Psoas muscle (tissue), 8 donors: Measurements from ENCODE around the gene FAM184B. TPM values are rescaled to one million over a fixed set of nuclear protein-coding genes. Genes with fewer than 3 reads are reported as not detected.

Experiments
- ATAC-seq, 4 donors: fragments of 200-7000 bp; cut with Tn5 transposase; one replicate each; pipeline ENCODE4 v1.9.1; 2020; ENCODE audit warnings: moderate library complexity in 3 of 4, mild to moderate bottlenecking in 2 of 4
- DNase-seq, 2 donors: peaks; one replicate each; pipeline ENCODE4 v3.0.0-alpha.2; 2020
- H3K27ac ChIP-seq: fragments of 200-600 bp; one replicate; pipeline ENCODE4 v1.8.0; 2022
- H3K27me3 ChIP-seq, 3 donors: fragments of 200-600 bp in 1 of 3; one replicate each; pipeline versions ENCODE4 v1.6.1 to v1.8.0; 2013 to 2022; ENCODE audit warnings: low read length in 2 of 3, mild to moderate bottlenecking in 2 of 3, moderate library complexity in 1 of 3; ENCODE audit not compliant: insufficient read depth in 3 of 3
- H3K36me3 ChIP-seq, 2 donors: fragments of 200-600 bp in 1 of 2; one replicate each; pipeline versions ENCODE4 v1.6.1 to v1.8.0; 2013 to 2022; ENCODE audit warnings: low read depth in 1 of 2, mild to moderate bottlenecking in 1 of 2, moderate library complexity in 1 of 2; ENCODE audit not compliant: insufficient read depth in 1 of 2
- H3K4me1 ChIP-seq: fragments of 200-600 bp; one replicate; pipeline ENCODE4 v1.8.0; 2022
- H3K4me3 ChIP-seq: fragments of 200-600 bp; one replicate; pipeline ENCODE4 v1.8.0; 2022; ENCODE audit warnings: mild to moderate bottlenecking
- H3K9me3 ChIP-seq: fragments of 200-600 bp; one replicate; pipeline ENCODE4 v1.8.0; 2022
- CTCF ChIP-seq: fragments of 200-600 bp; IDR thresholded peaks from one replicate; pipeline ENCODE4 v1.8.0; 2022; ENCODE audit warnings: antibody characterized with exemption
- WGBS, 3 donors: extraction: QIAGEN DNeasy Blood & Tissue Kit; methylation state at CpG; one replicate each; pipeline versions ENCODE4 v1.1.6 to v1.1.7; 2013; 5-methylcytosine and 5-hydroxymethylcytosine counted together
- intact Hi-C, 2 donors: fragments of 100-400 bp; cut with DNase I; formaldehyde crosslinking; loops; one replicate each; pipeline versions ENCODE4 v1.11.0 to v1.14.2; 2022
- polyA plus RNA-seq, 3 donors: library from polyadenylated mRNA; stranded (reverse); fragments of 200-250 nt; gene quantifications; one replicate each; pipeline ENCODE4 v1.2.3, GENCODE V29; 2013
- total RNA-seq, 4 donors: library from RNA; stranded (reverse); fragmentation: NEBNext Ultra II Directional in 2 of 4; extraction: Animal tissue kit (Norgen Biotek cat#: 25700) in 2 of 4; gene quantifications; one replicate each; pipeline versions ENCODE4 v1.2.1 to v1.2.4, GENCODE V29; 2021 to 2023
- donor health status: healthy with polysubstance abuse.
- donor health status: DM: no; HTN: no; CAD: no; lungs with moderate emphysema.
- donor health status: Bipolar disorder and iron deficiency.
- donor health status: healthy.
- donor health status: DM: yes; HTN: yes; CAD: no.
- donor health status: DM: no; HTN: no; CAD: no.
- donor health status: DM: no; HTN: no; CAD: no.
- donor health status: DM: yes; HTN: yes; CAD: no.

Gene FAM184B
- total and polyA plus RNA-seq, 7 donors: 0.03 to 2.6 (median 0.38) TPM

GRCh38 chr4:17810260-17811077, 29.0 kb upstream of the FAM184B start, which contains the start of the genes DCAF16 and NCAPG:
Gene DCAF16, minus strand, starts transcription at chr4:17810757. Its CDS starts 6,616 bp downstream, at chr4:17804141.
Gene NCAPG, plus strand, starts transcription at chr4:17810979. Its CDS starts 99 bp downstream, at chr4:17811078.
- intact Hi-C loops: loop anchor here (5.0 to 10.0 kb wide), 3 partner anchors 198 to 554 kb away; partner anchors contain the start of genes LCORL (in 2 of the 2) and MED28 (in 1 of the 2)
- Histone ChIP-seq H3K4me3 (peak within 1 kb of the TSS; percentile 88), H3K27me3 (no peaks in the 10 kb centered on the region), H3K36me3 (no peaks in the 10 kb centered on the region), H3K4me1 (peaks cover 36% of the 10 kb centered on the region), H3K9me3 (no peaks in the 10 kb centered on the region), H3K27ac (peak within 1 kb of the TSS; percentile 91)
- TF ChIP-seq CTCF: no peak
- WGBS, 3 donors: 0% methylated on average over 69 of the region's 69 CpGs
- peak; percentile 99 to 100 for DNase-seq
- peak; percentile 99 to 100 (median 100) for ATAC-seq

DNA sequence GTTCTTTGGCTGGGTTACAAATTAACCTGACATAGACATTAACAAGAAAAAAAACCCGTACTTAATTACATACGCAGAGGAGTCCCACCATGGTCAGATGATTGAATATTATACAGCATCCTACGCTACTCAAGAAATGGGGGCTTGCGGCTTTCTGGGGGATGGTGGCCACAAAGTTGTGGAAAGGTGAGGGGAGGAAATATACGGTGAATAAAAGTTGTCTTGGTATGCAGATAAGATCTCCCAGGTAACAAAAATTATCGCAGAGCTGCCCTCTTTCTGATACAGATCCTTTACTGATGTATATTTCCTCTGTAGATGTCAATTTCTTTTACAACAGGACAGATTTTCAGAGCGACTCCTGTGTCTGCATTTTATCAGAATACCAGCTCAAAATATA, 28.2 kb upstream of the FAM184B start:
- 1 to 5% (median 2%) methylated on average over 7 of the region's 7 CpGs for WGBS, 3 donors
- Histone ChIP-seq H3K4me3 (peak overlapping the region; percentile 88), H3K27ac (peak overlapping the region; percentile 91), H3K36me3 (peaks cover 0 to 3% of the 10 kb centered on the region in 2 donors), H3K9me3 (no peaks in the 10 kb centered on the region), H3K4me1 (peaks cover 36% of the 10 kb centered on the region), H3K27me3 (no peaks in the 10 kb centered on the region)
- no peak for DNase-seq
- no peak for ATAC-seq
- no peak for TF ChIP-seq CTCF
- intact Hi-C loops: loop anchor here (5.0 to 10.0 kb wide), 6 partner anchors 172 to 555 kb away; partner anchors contain the start of genes LCORL (in 2 of the 2), LAP3 (in 1 of the 2) and MED28 (in 1 of the 2)

- Histone ChIP-seq H3K9me3 (no peaks in the 10 kb centered on the region), H3K4me3 (peak overlapping the region; percentile 88), H3K4me1 (peaks cover 36% of the 10 kb centered on the region), H3K27ac (peak overlapping the region; percentile 91), H3K36me3 (peaks cover 9 to 25% of the 10 kb centered on the region in 2 donors), H3K27me3 (no peaks in the 10 kb centered on the region)
- ATAC-seq (no peak), DNase-seq (no peak)
- WGBS, 3 donors: 25 to 32% (median 30%) methylated on average over 6 of the region's 6 CpGs
- intact Hi-C loops: loop anchor here (5.0 to 10.0 kb wide), 3 partner anchors 170 to 260 kb away; partner anchors contain the start of gene LAP3 (in 1 of the 2)
- no peak for TF ChIP-seq CTCF
Observed at GRCh38 chr4:17807446-17807845, 26.0 kb upstream of the FAM184B start.

DNA sequence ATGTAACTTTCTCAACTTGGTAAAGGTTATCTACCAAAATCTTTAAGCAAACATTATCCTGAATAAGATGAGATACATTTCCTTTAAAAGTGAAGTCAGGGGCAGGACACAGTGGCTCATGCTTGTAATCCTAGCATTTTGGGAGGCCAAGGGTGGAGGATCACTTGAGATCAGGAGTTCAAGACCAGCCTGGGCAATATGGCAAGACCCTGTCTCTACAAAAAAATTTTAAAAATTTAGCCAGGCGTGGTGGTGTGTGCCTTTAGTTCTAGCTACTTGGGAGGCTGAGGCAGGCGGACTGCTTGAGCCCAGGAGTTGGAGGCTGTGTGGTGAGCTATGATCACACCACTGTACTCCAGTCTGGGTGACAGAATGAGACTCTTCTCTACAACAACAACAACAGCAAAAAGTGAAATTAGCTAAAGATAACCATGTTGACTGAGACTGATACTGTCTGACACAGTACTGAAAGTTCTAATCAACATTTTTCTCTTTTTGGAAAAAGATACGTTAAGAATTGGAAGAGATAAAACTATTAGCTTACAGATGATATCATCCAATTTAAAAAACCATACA, 24.2 kb upstream of the FAM184B start:
- H3K36me3 ChIP-seq: peaks cover 9 to 38% of the 10 kb centered on the region in 2 donors
- H3K4me3 ChIP-seq: no peak overlapping the region
- H3K27ac ChIP-seq: no peak overlapping the region
- DNase-seq (no peak), ATAC-seq (no peak)
- no peak for TF ChIP-seq CTCF
- intact Hi-C loops: loop anchor here (5.0 to 10.0 kb wide), 3 partner anchors 168 to 258 kb away; partner anchors contain the start of gene LAP3 (in 1 of the 2)
- no peaks in the 10 kb centered on the region for H3K27me3 ChIP-seq
- 84 to 89% (median 89%) methylated on average over 3 of the region's 3 CpGs for WGBS, 3 donors
- H3K9me3 ChIP-seq: no peaks in the 10 kb centered on the region
- H3K4me1 ChIP-seq: peaks cover 36% of the 10 kb centered on the region
